HepG2 (cell line): ENCODE data around the gene PCBP2. TPM values are rescaled to one million over a fixed set of nuclear protein-coding genes. Genes with fewer than 3 reads are reported as not detected.

ENCODE experiments used
- ATF7 ChIP-seq, 2 experiments: fragments of 450-650 bp in 1 of 2; sonication (generic) in 1 of 2; formaldehyde crosslinking in 1 of 2; IDR thresholded peaks; 2 replicates each; pipeline versions ENCODE4 v1.4.0 to v1.6.1; 2016 to 2020; ENCODE audit warnings: antibody characterized with exemption in 1 of 2, mild to moderate bottlenecking in 1 of 2, missing genetic modification reagents in 1 of 2
- CCDC6 ChIP-seq: sonication (generic); formaldehyde crosslinking; IDR thresholded peaks from 2 replicates; pipeline ENCODE4 v1.8.1; 2022; ENCODE audit warnings: mild to moderate bottlenecking, missing genetic modification reagents, moderate library complexity
- FOXK2 ChIP-seq: fragments of 450-650 bp; IDR thresholded peaks from 2 replicates; pipeline ENCODE4 v1.6.1; 2016
- FOXM1 ChIP-seq: sonication (generic); formaldehyde crosslinking; IDR thresholded peaks from 2 replicates; pipeline ENCODE4 v1.5.0; 2020; ENCODE audit warnings: missing genetic modification reagents
- GATAD1 ChIP-seq: IDR thresholded peaks from 2 replicates; pipeline ENCODE4 v1.6.1; 2016; ENCODE audit warnings: missing genetic modification reagents, missing compliant biosample characterization
- HNRNPK ChIP-seq: fragments of 200-400 bp; formaldehyde crosslinking; IDR thresholded peaks from 2 replicates; pipeline ENCODE4 v1.6.1; 2018; ENCODE audit warnings: low read length, low read depth, moderate library complexity, mild to moderate bottlenecking; ENCODE audit not compliant: poor library complexity, severe bottlenecking
- HOXA5 ChIP-seq: sonication (generic); formaldehyde crosslinking; IDR thresholded peaks from 2 replicates; pipeline ENCODE4 v1.4.0; 2020; ENCODE audit warnings: missing genetic modification reagents
- IRF9 ChIP-seq: sonication (generic); formaldehyde crosslinking; IDR thresholded peaks from 2 replicates; pipeline ENCODE4 v1.8.0; 2022; ENCODE audit warnings: missing genetic modification reagents, mild to moderate bottlenecking, borderline replicate concordance
- MYPOP ChIP-seq: sonication (generic); formaldehyde crosslinking; IDR thresholded peaks from 2 replicates; pipeline ENCODE4 v1.8.1; 2023; ENCODE audit warnings: mild to moderate bottlenecking, moderate library complexity, missing genetic modification reagents
- NR2C2 ChIP-seq: sonication (generic); formaldehyde crosslinking; IDR thresholded peaks from 2 replicates; pipeline ENCODE4 v1.4.0; 2020; ENCODE audit warnings: missing genetic modification reagents, mild to moderate bottlenecking, moderate library complexity, borderline replicate concordance
- RBM22 ChIP-seq: fragments of 200-400 bp; formaldehyde crosslinking; optimal IDR thresholded peaks from 2 replicates; pipeline ENCODE3; 2017; ENCODE audit warnings: mild to moderate bottlenecking, low read length, moderate library complexity
- TBL1XR1 ChIP-seq: fragments of 150-350 bp; IDR thresholded peaks from 2 replicates; pipeline ENCODE4 v1.6.1; 2014; ENCODE audit warnings: borderline replicate concordance, low read length; ENCODE audit not compliant: partially characterized antibody
- TBX2 ChIP-seq: sonication (generic); formaldehyde crosslinking; IDR thresholded peaks from 2 replicates; pipeline ENCODE4 v1.5.0; 2020; ENCODE audit warnings: missing genetic modification reagents, mild to moderate bottlenecking, borderline replicate concordance
- TFAP4 ChIP-seq: sonication (generic); IDR thresholded peaks from 2 replicates; pipeline ENCODE4 v1.6.1; 2016; ENCODE audit warnings: low read depth, borderline replicate concordance
- ZBTB37 ChIP-seq: sonication (generic); formaldehyde crosslinking; IDR thresholded peaks from 2 replicates; pipeline ENCODE4 v1.4.0; 2020; ENCODE audit warnings: mild to moderate bottlenecking, missing genetic modification reagents
- ZFP36L2 ChIP-seq: sonication (generic); formaldehyde crosslinking; IDR thresholded peaks from 2 replicates; pipeline ENCODE4 v1.4.0; 2020; ENCODE audit warnings: missing genetic modification reagents
- ZKSCAN8 ChIP-seq: IDR thresholded peaks from 2 replicates; pipeline ENCODE4 v1.6.1; 2016; ENCODE audit warnings: borderline replicate concordance, missing genetic modification reagents, missing compliant biosample characterization
- ZNF597 ChIP-seq: sonication (generic); formaldehyde crosslinking; IDR thresholded peaks from 2 replicates; pipeline ENCODE4 v1.5.0; 2020; ENCODE audit warnings: missing genetic modification reagents
- polyA plus RNA-seq, 8 experiments: library from polyadenylated mRNA; depleted of rRNA in 3 of 8; stranded (reverse) in 7 of 8; unstranded in 1 of 8; fragments of >200 nt; fragmentation: Illumina TruSeq in 4 of 8; extraction: Trizol in 4 of 8; gene quantifications; 2 replicates each; pipeline versions ENCODE4 v1.2.1 to v1.2.3, GENCODE V29; 2011 to 2016; ENCODE audit warnings: low read depth in 4 of 8, missing spikeins in 1 of 8, mixed read lengths in 1 of 8; ENCODE audit not compliant: insufficient read depth in 1 of 8
- total RNA-seq, 5 experiments: library from RNA; depleted of rRNA; stranded (reverse); fragments of >200 nt; fragmentation: Illumina TruSeq; extraction: Trizol; gene quantifications; 2 replicates each; pipeline ENCODE4 v1.2.3, GENCODE V29; 2016; ENCODE audit warnings: low read depth in 1 of 5

PCBP2 gene
- total and polyA plus RNA-seq, 2 of the 13 experiments (the other 11 are each of a cell fraction or from before 2014, with no cell fraction given), result 154 to 345 TPM

- TF ChIP-seq MYPOP (CRISPR knock-in tag) (no peak), NR2C2 (no peak), TFAP4 (peak; percentile 52), IRF9 (CRISPR knock-in tag) (no peak), HOXA5 (CRISPR knock-in tag) (no peak), TBL1XR1 (no peak), ZBTB37 (CRISPR knock-in tag) (0 out of 2 replicates have a peak, but pooled peaks have one; percentile 30), ZNF597 (CRISPR knock-in tag) (no peak), GATAD1 (no peak), ATF7 (IDR thresholded peaks at IDR 0.05) (no peak), ATF7 (CRISPR knock-in tag; IDR thresholded peaks at IDR 0.05) (no peak), ZKSCAN8 (no peak), TBX2 (no peak), FOXM1 (CRISPR knock-in tag) (no peak), RBM22 (peak; percentile 75), FOXK2 (no peak), ZFP36L2 (no peak), CCDC6 (no peak), HNRNPK (peak; percentile 46)
Measured at GRCh38 chr12:53462935-53463334, 11.0 kb downstream of the PCBP2 start (continued).
